ENCODE data around the gene AFAP1L2. TPM values are rescaled to one million over a fixed set of nuclear protein-coding genes. Genes with fewer than 3 reads are reported as not detected.

Gene AFAP1L2
- polyA plus RNA-seq, 1 experiment = 0.22 TPM

DNA sequence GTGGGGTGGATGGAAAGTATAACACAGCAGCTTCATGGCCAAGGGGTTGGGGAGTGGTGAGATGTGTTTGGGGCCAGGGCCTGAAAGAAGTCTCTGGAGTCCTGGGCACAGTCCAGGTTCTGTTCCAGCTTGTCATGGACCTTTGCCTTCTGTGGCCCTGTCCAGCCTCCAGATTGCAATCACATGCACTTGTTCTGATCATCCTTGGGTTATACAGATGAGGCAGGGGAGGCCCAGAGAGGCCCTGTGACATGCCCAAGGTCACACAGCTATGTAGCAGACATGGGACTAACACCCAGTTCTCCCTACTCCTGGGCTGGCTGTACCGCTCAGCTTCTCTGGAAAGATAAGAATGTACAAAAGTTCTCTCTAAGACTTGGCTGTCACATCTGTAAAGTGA lies 153.6 kb downstream of the AFAP1L2 start:
- no peak for DNase-seq (ENCODE audit: low read depth)
- no peaks in the 10 kb centered on the region for H3K27me3 ChIP-seq (ENCODE audit: control insufficient read depth, insufficient read depth, low read length)
- no peaks in the 10 kb centered on the region for H3K36me3 ChIP-seq (ENCODE audit: control insufficient read depth, insufficient read depth, low read length)
- TF ChIP-seq, protein P1, sequence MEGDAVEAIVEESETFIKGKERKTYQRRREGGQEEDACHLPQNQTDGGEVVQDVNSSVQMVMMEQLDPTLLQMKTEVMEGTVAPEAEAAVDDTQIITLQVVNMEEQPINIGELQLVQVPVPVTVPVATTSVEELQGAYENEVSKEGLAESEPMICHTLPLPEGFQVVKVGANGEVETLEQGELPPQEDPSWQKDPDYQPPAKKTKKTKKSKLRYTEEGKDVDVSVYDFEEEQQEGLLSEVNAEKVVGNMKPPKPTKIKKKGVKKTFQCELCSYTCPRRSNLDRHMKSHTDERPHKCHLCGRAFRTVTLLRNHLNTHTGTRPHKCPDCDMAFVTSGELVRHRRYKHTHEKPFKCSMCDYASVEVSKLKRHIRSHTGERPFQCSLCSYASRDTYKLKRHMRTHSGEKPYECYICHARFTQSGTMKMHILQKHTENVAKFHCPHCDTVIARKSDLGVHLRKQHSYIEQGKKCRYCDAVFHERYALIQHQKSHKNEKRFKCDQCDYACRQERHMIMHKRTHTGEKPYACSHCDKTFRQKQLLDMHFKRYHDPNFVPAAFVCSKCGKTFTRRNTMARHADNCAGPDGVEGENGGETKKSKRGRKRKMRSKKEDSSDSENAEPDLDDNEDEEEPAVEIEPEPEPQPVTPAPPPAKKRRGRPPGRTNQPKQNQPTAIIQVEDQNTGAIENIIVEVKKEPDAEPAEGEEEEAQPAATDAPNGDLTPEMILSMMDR (IDR thresholded peaks at IDR 0.05; ENCODE audit: insufficient read depth, low read depth, low read length) = no peak
- H3K4me3 ChIP-seq (ENCODE audit: low read depth, low read length) = no peak overlapping the region
- POLR2A ChIA-PET = no interaction called here
- CTCF ChIA-PET = interaction anchor here (1.0 kb wide), 1 partner anchor 53 kb away, joined by 4 read pairs; no protein-coding TSS in a partner anchor

DNA sequence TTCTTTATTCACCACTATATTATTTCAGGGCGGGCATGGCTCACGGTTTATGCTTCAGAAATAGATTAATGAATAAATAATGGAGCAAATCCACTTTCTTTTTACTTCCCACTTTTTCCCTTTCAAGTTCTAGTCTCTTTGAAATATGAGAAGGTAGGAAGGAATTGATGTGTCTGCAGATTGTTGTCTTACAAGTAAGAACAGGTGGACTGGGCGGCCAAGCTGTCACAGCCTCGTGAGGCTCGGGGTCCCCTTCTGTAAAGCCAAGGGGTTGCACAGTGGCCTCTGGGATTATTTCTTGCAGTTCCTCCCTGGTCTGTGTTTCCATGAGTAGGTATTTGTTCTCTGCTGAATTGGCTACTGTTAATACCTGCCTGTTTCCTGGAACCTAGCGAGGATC lies 154.1 kb downstream of the AFAP1L2 start:
- ChIA-PET POLR2A (no interaction called here), CTCF (no interaction called here)
- TF ChIP-seq, protein P1 (IDR thresholded peaks at IDR 0.05; ENCODE audit: insufficient read depth, low read depth, low read length) = no peak

GRCh38 chr10:114246679-114247305 lies 157.5 kb downstream of the AFAP1L2 start:
- ChIA-PET CTCF (no interaction called here), POLR2A (no interaction called here)
- TF ChIP-seq, protein P1 (IDR thresholded peaks at IDR 0.05; ENCODE audit: insufficient read depth, low read depth, low read length) = no peak
- H3K4me3 ChIP-seq (ENCODE audit: low read depth, low read length) = no peak overlapping the region
- H3K27me3 ChIP-seq (ENCODE audit: control insufficient read depth, insufficient read depth, low read length) = peaks cover 15% of the 10 kb centered on the region
- no peak for DNase-seq (ENCODE audit: low read depth)
- H3K36me3 ChIP-seq (ENCODE audit: control insufficient read depth, insufficient read depth, low read length) = no peaks in the 10 kb centered on the region

More for the DNA sequence above, 154.1 kb downstream of the AFAP1L2 start:
- H3K4me3 ChIP-seq (ENCODE audit: low read depth, low read length) = no peak overlapping the region
- H3K36me3 ChIP-seq (ENCODE audit: control insufficient read depth, insufficient read depth, low read length) = no peaks in the 10 kb centered on the region
- H3K27me3 ChIP-seq (ENCODE audit: control insufficient read depth, insufficient read depth, low read length) = no peaks in the 10 kb centered on the region
- no peak for DNase-seq (ENCODE audit: low read depth)

DNA sequence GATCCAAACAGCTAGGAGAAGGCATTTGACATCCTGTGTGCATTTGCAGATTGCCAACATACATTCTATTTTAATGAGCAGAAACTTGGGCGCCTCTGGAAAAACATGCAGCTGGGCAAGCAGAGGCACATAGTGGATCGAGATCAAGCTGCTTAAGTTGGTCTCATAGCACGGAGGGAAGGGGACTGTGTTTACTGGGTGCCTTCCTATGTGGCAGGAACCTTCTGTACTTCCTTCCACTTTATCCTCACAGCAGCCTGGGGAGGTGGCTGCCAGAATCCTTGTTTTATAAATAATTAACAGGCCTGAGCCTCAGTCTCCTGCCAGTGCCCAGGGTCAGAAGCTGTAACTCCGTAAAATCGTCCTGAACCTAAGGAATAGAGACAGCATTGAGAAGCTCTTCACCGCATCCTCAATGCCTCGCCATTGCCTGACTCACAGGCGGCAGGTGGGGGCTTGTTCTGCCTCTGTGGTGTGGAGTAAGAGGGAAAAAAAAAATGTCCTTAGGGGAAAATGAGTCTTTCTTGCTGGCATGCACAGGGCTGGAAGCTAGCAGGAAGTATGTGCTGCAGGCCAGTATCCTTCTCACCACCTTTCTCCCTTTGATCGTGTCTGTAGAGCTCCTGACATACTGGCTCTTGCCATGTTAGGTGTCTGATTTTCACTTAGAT lies 159.0 kb downstream of the AFAP1L2 start:
- Histone ChIP-seq H3K27me3 (ENCODE audit: control insufficient read depth, insufficient read depth, low read length) (peaks cover 23% of the 10 kb centered on the region), H3K4me3 (ENCODE audit: low read depth, low read length) (no peak overlapping the region), H3K36me3 (ENCODE audit: control insufficient read depth, insufficient read depth, low read length) (no peaks in the 10 kb centered on the region)
- TF ChIP-seq, protein P1 (IDR thresholded peaks at IDR 0.05; ENCODE audit: insufficient read depth, low read depth, low read length) = no peak
- CTCF ChIA-PET = interaction anchor here (0.7 kb wide), 1 partner anchor 35 kb away, joined by 3 read pairs; no protein-coding TSS in a partner anchor
- POLR2A ChIA-PET = no interaction called here
- DNase-seq (ENCODE audit: low read depth) = no peak

Small RNAs within 50 kb of the gene (small RNA-seq; reads per million reads assigned to genes)
- not detected for gene RN7SL384P (ENCODE audit: insufficient read length, low read depth, low replicate concordance)

Other genes with a start within 250 kb of the AFAP1L2 start
- gene CCDC186, start 230.3 kb downstream of the AFAP1L2 start, polyA plus RNA-seq (2011; rRNA removed) = 2.2 and 5.4 TPM in 2 replicates
- gene TDRD1, start 225.1 kb downstream of the AFAP1L2 start, polyA plus RNA-seq (2011; rRNA removed) = 0.01 TPM in 1 of 2 replicates, not detected in the other
- gene VWA2, start 165.2 kb downstream of the AFAP1L2 start, polyA plus RNA-seq (2011; rRNA removed) = 0.07 TPM in 1 of 2 replicates, not detected in the other

All from BJ (cell line).